ENCODE measurements around the gene STIM2.
A peak's percentile ranks its signal among the peaks of the same experiment; 100 is the strongest.
"Not testable (repeated sequence)": the region's sequence is repeated elsewhere in the genome, so short reads cannot be mapped to it uniquely, and the experiment has no call there.

STIM2 gene

GRCh38 chr4:26860157-26860921 lies at the start of gene STIM2:
TSS of gene STIM2 (plus strand) at chr4:26860841.
- peak; percentile 98 for DNase-seq (ENCODE audit: low spot score)

- DNase-seq (ENCODE audit: low spot score): not testable (repeated sequence)
Observed at GRCh38 chr4:26811571-26811970, 49.1 kb upstream of the STIM2 start.

- no peak for DNase-seq (ENCODE audit: low spot score)
Observed at GRCh38 chr4:26812049-26812714, 48.5 kb upstream of the STIM2 start.

GRCh38 chr4:26813698-26814097 lies 46.9 kb upstream of the STIM2 start:
- DNase-seq (ENCODE audit: low spot score): peak; percentile 15

GRCh38 chr4:26815199-26815598 lies 45.4 kb upstream of the STIM2 start:
- DNase-seq (ENCODE audit: low spot score): no peak

GRCh38 chr4:26815706-26816105 lies 44.9 kb upstream of the STIM2 start:
- no peak for DNase-seq (ENCODE audit: low spot score)

GRCh38 chr4:26819026-26819425 lies 41.6 kb upstream of the STIM2 start:
- no peak for DNase-seq (ENCODE audit: low spot score)

GRCh38 chr4:26819478-26820095 lies 41.1 kb upstream of the STIM2 start:
- DNase-seq (ENCODE audit: low spot score): no peak

GRCh38 chr4:26820346-26820745 lies 40.3 kb upstream of the STIM2 start:
- no peak for DNase-seq (ENCODE audit: low spot score)

GRCh38 chr4:26821031-26821430 lies 39.6 kb upstream of the STIM2 start:
- DNase-seq (ENCODE audit: low spot score): no peak

- DNase-seq (ENCODE audit: low spot score): peak; percentile 29
Observed at GRCh38 chr4:26821677-26822503, 38.8 kb upstream of the STIM2 start.

- DNase-seq (ENCODE audit: low spot score): no peak
Observed at GRCh38 chr4:26822546-26822945, 38.1 kb upstream of the STIM2 start.

- not testable (repeated sequence) for DNase-seq (ENCODE audit: low spot score)
Observed at GRCh38 chr4:26822974-26823373, 37.7 kb upstream of the STIM2 start.

GRCh38 chr4:26823583-26823982 lies 37.1 kb upstream of the STIM2 start:
- no peak for DNase-seq (ENCODE audit: low spot score)

- no peak for DNase-seq (ENCODE audit: low spot score)
Observed at GRCh38 chr4:26824667-26825066, 36.0 kb upstream of the STIM2 start.

- no peak for DNase-seq (ENCODE audit: low spot score)
Observed at GRCh38 chr4:26826721-26827120, 33.9 kb upstream of the STIM2 start.

- not testable (repeated sequence) for DNase-seq (ENCODE audit: low spot score)
Observed at GRCh38 chr4:26827336-26827735, 33.3 kb upstream of the STIM2 start.

- DNase-seq (ENCODE audit: low spot score): no peak
Observed at GRCh38 chr4:26827798-26828197, 32.8 kb upstream of the STIM2 start.

- DNase-seq (ENCODE audit: low spot score): no peak
Observed at GRCh38 chr4:26829018-26829417, 31.6 kb upstream of the STIM2 start.

- DNase-seq (ENCODE audit: low spot score): no peak
Observed at GRCh38 chr4:26830033-26830432, 30.6 kb upstream of the STIM2 start.

GRCh38 chr4:26830701-26831100 lies 29.9 kb upstream of the STIM2 start:
- DNase-seq (ENCODE audit: low spot score): no peak

- DNase-seq (ENCODE audit: low spot score): no peak
Observed at GRCh38 chr4:26836539-26836938, 24.1 kb upstream of the STIM2 start.

Measured in Ammon's horn (tissue), 1 donor.